ENCODE data around the gene PTTG1.

The PTTG1 gene

DNA sequence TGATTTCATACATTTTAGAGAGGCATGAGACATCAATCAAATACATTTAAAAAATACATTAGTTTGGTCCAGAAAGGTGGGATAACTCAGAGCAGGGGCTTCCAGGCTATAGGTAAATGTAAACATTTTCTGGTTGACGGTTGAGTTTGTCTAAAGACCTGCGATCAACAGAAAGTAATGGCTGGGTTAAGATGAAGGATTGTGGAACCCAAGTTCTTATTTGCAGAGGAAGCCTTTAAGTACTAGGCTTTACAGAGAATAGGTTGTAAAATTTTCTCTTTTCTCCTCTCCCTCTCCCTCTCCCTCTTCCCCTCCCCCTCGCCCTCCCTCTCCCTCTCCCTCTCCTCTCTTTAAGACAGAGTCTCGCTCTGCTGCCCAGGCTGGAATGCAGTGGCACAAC, 50.8 kb downstream of the PTTG1 start:
- no peak for DNase-seq (ENCODE audit: low read depth in 2 of 2)

DNA sequence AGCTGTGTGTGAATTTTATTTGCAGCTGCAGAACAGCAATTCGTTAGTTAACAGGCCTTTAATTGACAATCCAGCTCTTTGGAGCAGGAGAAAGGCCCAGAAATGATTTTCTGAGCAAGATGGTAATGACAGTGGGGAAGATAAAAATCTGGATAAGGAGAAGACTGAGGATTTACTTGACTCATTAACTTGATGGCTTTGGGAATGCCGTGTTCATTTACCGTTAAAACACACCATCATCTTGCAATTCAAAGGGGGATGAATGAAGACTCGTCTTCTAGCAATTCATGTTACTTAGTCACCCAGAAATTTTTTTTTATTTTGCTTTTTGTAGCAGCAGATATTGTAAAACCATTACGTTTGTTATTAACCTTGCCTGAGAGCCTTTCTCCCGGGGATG, 52.0 kb downstream of the PTTG1 start:
- no peak for DNase-seq (ENCODE audit: low read depth in 2 of 2)

- DNase-seq (ENCODE audit: low read depth in 2 of 2): no peak
Measured at GRCh38 chr5:160474084-160474483, 52.4 kb downstream of the PTTG1 start.

DNA sequence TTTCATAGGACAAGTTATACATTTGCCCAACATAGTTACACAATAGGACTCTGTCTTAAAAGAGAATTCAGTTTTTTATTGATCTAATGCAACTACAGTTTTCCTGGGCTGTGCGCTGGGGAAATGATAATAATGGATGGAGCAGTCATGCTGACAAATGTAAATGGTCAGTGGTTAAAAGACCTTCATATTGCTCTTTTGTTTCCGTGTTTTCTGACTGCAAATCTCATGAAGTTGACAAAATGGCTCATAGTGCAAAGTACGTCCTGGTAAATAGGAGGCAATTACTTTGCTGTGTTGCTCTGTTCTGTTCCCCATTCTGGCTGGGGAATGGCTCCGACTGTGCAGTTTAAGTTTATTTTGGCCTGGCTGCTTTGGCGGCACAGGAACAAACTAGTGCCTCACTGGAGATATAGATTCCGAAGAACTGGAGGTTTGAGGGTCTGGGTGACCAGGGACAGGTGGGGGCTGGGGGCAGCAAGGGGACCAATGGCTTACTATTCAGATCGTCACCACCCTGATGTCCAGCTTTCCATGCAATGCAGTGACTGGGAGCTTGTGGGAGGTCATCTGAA, 54.3 kb downstream of the PTTG1 start:
- no peak for DNase-seq (ENCODE audit: low read depth in 2 of 2)

- no peak for DNase-seq (ENCODE audit: low read depth in 2 of 2)
Measured at GRCh38 chr5:160477266-160477970, 55.8 kb downstream of the PTTG1 start.

- no peak for DNase-seq (ENCODE audit: low read depth in 2 of 2)
Measured at GRCh38 chr5:160478163-160478562, 56.5 kb downstream of the PTTG1 start.
